HG03558 (cell line): Measurements from ENCODE around the gene CERS1.
"Not testable (repeated sequence)": the region's sequence is repeated elsewhere in the genome, so short reads cannot be mapped to it uniquely, and the experiment has no call there.

Experiments used
- ATAC-seq: cut with Tn5 transposase; IDR thresholded peaks from one replicate; pipeline ENCODE4 v1.9.1; 2021; ENCODE audit warnings: moderate number of reproducible peaks; ENCODE audit not compliant: unreplicated experiment; ENCODE audit errors: extremely low read depth

Gene CERS1

GRCh38 chr19:18919900-18920214, 23.9 kb upstream of the CERS1 start:
- no peak for ATAC-seq

DNA sequence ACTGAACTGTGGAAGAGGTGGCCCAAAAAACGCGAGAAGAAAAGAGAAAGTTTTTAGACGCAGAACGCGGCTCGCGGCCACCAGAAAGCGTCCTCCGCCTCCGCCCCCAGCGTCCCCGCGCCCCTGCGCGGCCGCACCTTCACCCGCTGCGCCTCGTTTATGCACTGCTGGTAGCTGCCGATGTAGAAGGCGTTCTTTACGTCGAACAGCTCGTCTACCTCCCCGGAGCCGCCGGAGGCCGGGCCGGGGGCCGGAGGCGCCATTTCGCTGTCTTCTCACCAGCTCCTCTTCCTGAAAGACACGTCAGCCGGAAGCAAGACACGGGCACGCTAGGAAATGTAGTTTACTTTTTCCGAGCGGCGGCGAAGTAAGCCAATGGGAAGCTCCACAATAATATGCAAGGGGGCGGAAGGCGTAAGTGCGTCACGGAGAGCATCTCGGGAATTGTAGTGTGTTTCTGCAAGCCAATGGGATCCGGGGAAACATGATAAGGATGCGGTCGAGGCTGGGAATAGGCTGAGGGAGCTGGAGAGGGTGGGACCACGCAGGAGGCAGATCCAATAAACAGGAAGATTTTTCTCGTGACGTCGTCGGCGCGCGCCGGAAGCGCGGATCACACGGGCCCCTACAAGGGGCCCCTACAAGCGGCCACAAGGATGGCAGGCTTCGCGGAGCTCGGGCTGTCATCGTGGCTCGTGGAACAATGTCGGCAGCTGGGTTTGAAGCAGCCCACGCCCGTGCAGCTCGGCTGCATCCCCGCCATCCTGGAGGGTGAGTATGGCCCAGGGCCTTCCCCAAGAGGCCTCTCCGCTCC, 23.3 kb upstream of the CERS1 start, which contains the start of the genes COPE and DDX49:
TSS of gene COPE (minus strand) at position 302 of the 814 bp plus-strand sequence. CDS start at position 263, 39 bp downstream.
TSS of gene DDX49 (plus strand) at position 630 of the 814 bp plus-strand sequence. CDS start at position 657, 27 bp downstream.
- ATAC-seq = peak; percentile 86

GRCh38 chr19:18917593-18917992, 21.6 kb upstream of the CERS1 start:
- not testable (repeated sequence) for ATAC-seq

DNA sequence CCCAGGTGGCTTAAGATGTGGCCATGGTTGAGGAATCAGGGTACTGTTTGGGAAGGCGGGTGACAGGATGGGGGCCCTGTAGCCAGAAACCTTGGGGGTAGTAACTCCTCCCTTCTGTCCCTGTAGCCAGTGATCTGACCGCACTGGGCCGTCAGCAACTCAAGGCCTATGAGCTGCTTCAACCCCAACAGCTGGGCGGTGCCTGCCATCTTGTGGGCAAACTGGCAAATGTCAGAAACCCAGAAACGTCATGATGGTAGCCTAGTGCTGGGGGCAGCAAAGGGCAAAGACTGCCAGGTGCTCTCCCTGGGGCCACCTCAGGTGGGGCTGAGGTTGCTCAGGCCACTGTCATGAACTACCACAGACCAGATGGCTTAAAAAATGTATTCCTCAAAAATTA, 19.7 kb upstream of the CERS1 start:
- ATAC-seq = no peak

- ATAC-seq = no peak
Observed at GRCh38 chr19:18913466-18913865, 17.5 kb upstream of the CERS1 start.

DNA sequence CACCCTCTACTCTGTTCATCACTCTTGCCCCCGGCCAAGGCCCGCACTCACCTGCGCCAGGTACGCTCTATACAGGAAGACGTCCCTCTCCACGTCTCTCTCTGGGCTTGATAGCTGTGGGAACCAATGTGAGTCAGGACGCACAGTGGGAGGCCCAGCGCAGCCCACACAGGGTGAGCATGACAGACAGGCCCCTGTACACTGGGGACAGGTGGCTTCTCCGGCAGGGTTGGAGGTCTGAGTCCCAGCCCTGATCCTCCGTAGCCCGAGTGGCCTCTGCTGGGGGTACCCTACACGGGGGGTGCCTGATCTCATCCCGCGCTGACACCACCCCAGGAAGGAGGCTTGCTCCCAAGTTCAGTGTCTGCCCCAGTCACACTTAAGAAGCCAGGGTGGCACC, 17.0 kb upstream of the CERS1 start:
- no peak for ATAC-seq

DNA sequence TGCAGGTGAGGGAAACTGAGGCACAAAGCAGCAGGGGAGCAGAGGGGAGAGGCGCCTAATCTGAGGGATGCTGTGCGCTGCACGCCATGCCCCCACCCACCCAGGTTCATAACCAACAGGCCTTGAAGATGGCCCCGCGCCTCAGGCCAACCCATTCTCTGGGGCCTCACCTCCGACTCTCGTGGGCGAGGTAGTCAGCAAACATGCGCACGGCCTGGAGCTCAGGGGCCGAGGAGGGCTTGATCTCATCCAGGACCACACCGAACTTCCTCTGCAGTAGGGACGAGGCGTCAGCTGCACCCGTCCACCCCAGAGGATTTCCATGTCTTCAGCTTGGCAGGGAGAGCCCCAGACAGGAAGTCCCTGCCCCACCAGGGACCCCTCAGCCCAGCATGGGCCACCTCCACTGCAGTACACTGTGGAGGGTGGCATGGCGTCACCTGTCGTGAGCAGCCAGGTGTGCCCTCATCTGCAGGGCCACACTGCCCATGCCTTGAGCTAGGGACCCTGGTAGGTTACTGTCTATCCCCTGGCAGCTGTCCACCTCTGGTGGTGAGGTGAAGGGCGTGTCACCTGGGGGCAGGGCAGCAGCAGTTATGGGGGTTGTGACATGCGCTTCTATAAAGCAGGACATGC, 15.0 kb upstream of the CERS1 start:
- no peak for ATAC-seq

DNA sequence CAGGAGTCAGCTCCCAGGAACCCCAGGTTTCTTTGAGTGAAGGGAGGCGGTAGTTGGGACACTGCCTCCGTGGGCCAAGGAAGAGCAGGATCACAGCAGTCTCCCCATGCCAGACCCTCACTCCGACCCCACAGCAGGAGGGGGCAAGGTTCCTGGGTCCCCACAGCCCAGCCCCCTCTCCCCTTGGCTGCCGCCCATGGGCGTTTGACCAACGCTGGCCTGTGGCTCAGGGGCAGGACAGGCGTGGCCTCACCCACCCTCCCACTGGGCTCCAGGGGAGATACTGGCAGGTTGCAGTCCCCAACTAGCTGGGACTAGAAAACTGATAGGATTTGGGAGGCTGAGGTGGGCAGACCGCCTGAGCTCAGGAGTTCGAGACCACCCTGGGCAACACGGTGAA, 14.1 kb upstream of the CERS1 start:
- ATAC-seq = no peak

GRCh38 chr19:18908917-18909619, 13.1 kb upstream of the CERS1 start:
- no peak for ATAC-seq

- ATAC-seq = no peak
Observed at GRCh38 chr19:18906605-18907519, 10.9 kb upstream of the CERS1 start.

GRCh38 chr19:18905513-18906236, 9.7 kb upstream of the CERS1 start:
- ATAC-seq = no peak

GRCh38 chr19:18905058-18905456, 9.1 kb upstream of the CERS1 start:
- no peak for ATAC-seq

DNA sequence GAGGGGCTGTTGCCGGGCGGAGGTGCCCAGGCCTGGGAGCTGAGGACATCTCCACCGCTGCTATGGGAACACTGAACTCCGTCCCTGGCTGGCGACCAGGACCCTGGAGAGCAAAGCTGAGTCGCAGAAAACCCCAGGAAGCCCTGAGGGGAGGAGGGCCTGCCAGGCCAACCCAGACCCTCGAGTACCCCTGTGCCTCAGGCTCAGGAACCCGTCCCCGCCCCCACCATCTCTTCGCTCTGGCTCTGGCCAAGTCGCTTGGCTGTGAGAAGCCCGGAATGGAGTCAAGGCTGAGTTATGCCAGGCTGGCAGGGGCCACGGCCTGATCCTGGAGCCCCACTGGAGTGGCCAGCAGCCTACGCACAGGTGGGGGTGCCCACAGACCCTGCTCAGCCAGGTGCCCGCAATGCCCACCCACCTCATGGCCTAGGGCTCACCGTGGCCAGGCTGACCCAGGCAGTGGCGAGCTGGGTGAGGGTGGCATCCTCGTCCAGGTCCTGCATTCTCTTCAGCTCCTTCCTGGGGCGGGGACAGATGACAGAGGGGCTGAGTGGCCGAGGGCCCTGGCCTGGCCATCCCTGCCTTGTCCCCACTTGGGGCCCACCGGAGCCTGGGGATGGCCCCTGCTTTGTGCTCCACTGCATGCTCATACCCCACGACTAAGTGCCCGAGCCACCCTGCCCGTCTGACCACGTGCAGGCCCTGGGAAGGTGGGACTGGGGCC, 8.5 kb upstream of the CERS1 start:
- ATAC-seq = no peak

DNA sequence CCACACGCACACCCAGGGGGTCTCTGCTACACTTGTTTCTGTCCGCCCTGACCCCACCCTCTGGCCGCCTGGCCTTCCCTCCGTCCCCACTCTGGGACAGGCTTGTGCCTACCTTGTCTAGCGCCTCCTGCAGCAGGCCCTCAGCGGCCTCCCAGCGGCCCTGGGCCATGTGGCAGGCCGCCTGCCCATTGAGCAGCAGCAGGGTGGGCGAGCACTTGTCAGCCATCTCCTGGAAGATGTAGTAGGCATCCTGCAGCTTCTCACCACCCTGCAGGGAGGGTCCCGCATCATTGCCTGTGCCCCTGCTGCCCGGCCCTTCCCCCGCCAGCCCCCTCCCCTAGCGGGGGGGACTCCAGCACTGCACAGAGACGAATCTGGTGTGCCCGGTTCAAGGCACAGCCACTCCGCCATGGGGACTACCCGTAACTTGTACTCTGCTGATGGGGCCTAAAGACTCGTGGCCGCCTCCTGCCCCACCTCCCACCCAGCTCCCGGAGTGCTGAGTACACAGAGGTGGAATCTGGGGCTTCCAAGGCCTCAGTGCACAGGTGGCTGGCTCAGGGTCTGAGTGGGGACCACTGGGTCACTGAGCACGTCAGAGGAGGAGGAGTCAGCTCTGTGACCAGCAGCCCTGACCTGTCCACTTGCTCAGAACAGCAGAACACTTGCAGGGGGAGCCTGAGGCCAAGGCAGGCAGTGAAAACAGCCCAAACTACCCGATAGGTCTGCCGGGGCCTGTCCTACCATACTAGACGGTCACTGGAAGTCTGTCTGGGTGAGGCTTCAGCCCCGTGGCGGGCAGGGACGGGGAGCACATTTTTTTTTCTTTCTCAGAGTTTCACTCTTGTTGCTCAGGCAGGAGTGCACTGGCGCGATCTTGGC, 7.4 kb upstream of the CERS1 start:
- ATAC-seq = no peak

DNA sequence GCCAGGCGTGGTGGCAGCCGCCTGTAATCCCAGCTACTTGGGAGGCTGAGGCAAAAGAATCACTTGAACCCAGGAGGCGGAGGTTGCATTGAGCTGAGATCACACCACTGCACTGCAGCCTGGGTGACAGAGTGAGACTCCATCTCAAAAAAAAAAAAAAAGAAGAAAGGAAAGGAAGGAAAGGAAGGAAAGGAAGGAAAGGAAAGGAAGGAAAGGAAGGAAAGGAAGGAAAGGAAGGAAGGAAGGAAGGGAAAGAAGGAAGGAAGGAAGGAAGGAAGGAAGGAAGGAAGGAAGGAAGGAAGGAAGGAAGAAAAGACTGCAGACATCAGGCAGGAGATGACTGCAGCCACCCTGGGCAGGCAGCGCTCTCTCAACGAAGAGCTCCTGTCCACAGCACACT, 6.6 kb upstream of the CERS1 start:
- ATAC-seq = not testable (repeated sequence)

DNA sequence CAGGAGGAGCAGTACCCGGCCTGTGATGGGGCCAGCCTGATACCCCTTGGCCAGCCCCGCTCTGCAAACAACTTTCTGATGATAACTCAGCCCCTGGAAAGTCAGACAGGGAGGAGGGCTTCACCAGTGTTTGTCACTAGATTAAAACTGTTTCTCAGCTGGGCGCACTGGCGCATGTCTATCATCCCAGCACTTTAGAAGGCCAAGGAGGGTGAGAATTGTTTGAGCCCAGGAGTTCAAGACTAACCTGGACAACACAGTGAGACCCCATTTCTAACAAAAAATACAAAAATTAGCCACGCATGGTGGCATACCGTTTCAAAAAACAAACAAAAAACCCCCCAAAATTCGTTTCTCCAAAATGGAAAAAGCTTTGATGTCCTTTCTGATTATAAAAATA, 5.5 kb upstream of the CERS1 start:
- ATAC-seq = no peak

GRCh38 chr19:18900700-18901481, 4.9 kb upstream of the CERS1 start:
- no peak for ATAC-seq
